Duodenal mucosa (tissue), 2 donors: Measurements from ENCODE around the gene TP73.

Experiments used
- H3K27ac ChIP-seq: one replicate; pipeline ENCODE4 v1.7.0; 2013; ENCODE audit warnings: low read depth, low read length
- H3K27me3 ChIP-seq, 2 donors: one replicate each; pipeline ENCODE4 v1.7.0; 2013; ENCODE audit warnings: low read length in 2 of 2, control low read depth in 1 of 2; ENCODE audit not compliant: insufficient read depth in 2 of 2, control insufficient read depth in 1 of 2
- H3K36me3 ChIP-seq, 2 donors: one replicate each; pipeline ENCODE4 v1.7.0; 2013; ENCODE audit warnings: low read length in 2 of 2, control low read depth in 1 of 2; ENCODE audit not compliant: insufficient read depth in 2 of 2, control insufficient read depth in 1 of 2
- H3K4me1 ChIP-seq, 2 donors: one replicate each; pipeline ENCODE4 v1.7.0; 2013; ENCODE audit warnings: low read length in 2 of 2, control low read depth in 1 of 2; ENCODE audit not compliant: insufficient read depth in 2 of 2, control insufficient read depth in 1 of 2
- H3K4me3 ChIP-seq, 2 donors: one replicate each; pipeline ENCODE4 v1.7.0; 2013; ENCODE audit warnings: low read length in 2 of 2, low read depth in 1 of 2
- H3K9ac ChIP-seq, 2 donors: one replicate each; pipeline ENCODE4 v1.7.0; 2013; ENCODE audit warnings: low read length in 2 of 2, low read depth in 1 of 2
- H3K9me3 ChIP-seq, 2 donors: one replicate each; pipeline ENCODE4 v1.7.0; 2013; ENCODE audit warnings: low read length in 2 of 2, control low read depth in 1 of 2; ENCODE audit not compliant: control insufficient read depth in 1 of 2

Gene TP73

DNA sequence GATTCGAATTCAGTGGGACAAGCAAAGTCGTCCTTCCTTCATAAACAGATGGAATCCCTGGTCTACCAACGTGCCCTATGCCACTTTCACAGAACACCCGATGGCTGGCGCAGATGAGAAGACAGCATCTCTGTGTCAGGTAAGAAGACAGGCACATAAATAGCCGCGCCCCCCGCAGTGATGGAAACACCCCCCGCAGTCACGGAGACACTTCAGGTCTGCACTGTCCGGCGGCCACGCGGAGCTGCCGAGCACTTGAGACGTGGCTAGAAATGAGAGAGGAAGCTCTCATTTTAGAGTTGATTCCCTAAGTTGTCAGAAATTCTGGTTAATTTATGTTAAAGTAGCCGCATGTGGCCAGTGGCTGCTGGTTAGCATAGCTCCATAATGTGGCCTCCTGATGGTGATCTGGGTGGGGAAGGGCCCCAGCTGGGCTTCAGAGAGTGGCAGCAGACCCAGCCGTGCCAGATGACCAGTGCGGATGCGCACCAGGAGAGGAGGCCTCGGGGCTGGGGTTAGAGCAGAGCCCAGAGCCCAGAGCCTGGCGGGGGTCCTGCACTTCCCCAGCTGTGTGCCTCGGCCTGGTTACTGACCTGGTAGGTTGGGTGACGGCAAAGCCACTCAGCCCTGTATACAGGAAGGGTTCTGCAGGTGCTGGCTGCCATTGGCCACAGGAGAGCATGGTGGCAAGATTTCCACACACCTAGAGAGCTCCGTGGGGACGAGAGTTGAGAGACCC is 24.6 kb upstream of the TP73 start:
- H3K27ac ChIP-seq: no peak overlapping the region
- peaks cover 36 to 52% of the 10 kb centered on the region in 2 donors for H3K36me3 ChIP-seq
- H3K9ac ChIP-seq: no peak overlapping the region
- H3K4me3 ChIP-seq: no peak overlapping the region
- H3K9me3 ChIP-seq: no peaks in the 10 kb centered on the region
- peaks cover 21 to 23% of the 10 kb centered on the region in 2 donors for H3K4me1 ChIP-seq
- no peaks in the 10 kb centered on the region for H3K27me3 ChIP-seq

GRCh38 chr1:3628445-3628844 is 23.9 kb upstream of the TP73 start:
- H3K4me3 ChIP-seq: no peak overlapping the region
- H3K4me1 ChIP-seq: peaks cover 16 to 17% of the 10 kb centered on the region in 2 donors
- no peaks in the 10 kb centered on the region for H3K27me3 ChIP-seq
- peaks cover 37 to 58% of the 10 kb centered on the region in 2 donors for H3K36me3 ChIP-seq
- H3K9ac ChIP-seq: no peak overlapping the region
- no peak overlapping the region for H3K27ac ChIP-seq
- H3K9me3 ChIP-seq: no peaks in the 10 kb centered on the region

- no peak overlapping the region for H3K4me3 ChIP-seq
- H3K9ac ChIP-seq: no peak overlapping the region
- H3K27ac ChIP-seq: no peak overlapping the region
- H3K4me1 ChIP-seq: peaks cover 10% of the 10 kb centered on the region in 2 donors
- H3K36me3 ChIP-seq: peaks cover 43 to 70% of the 10 kb centered on the region in 2 donors
- no peaks in the 10 kb centered on the region for H3K9me3 ChIP-seq
- H3K27me3 ChIP-seq: no peaks in the 10 kb centered on the region
Observed at GRCh38 chr1:3629561-3630160, 22.7 kb upstream of the TP73 start.

GRCh38 chr1:3630161-3630611 is 22.1 kb upstream of the TP73 start:
- Histone ChIP-seq H3K4me1 (peaks cover 10% of the 10 kb centered on the region in 2 donors), H3K9ac (no peak overlapping the region)

GRCh38 chr1:3630914-3631313 is 21.4 kb upstream of the TP73 start:
- peaks cover 49 to 82% of the 10 kb centered on the region in 2 donors for H3K36me3 ChIP-seq

More at GRCh38 chr1:3630161-3630611, 22.1 kb upstream of the TP73 start:
- Histone ChIP-seq H3K36me3 (peaks cover 48 to 75% of the 10 kb centered on the region in 2 donors), H3K27me3 (no peaks in the 10 kb centered on the region), H3K27ac (no peak overlapping the region), H3K9me3 (no peaks in the 10 kb centered on the region), H3K4me3 (no peak overlapping the region)

DNA sequence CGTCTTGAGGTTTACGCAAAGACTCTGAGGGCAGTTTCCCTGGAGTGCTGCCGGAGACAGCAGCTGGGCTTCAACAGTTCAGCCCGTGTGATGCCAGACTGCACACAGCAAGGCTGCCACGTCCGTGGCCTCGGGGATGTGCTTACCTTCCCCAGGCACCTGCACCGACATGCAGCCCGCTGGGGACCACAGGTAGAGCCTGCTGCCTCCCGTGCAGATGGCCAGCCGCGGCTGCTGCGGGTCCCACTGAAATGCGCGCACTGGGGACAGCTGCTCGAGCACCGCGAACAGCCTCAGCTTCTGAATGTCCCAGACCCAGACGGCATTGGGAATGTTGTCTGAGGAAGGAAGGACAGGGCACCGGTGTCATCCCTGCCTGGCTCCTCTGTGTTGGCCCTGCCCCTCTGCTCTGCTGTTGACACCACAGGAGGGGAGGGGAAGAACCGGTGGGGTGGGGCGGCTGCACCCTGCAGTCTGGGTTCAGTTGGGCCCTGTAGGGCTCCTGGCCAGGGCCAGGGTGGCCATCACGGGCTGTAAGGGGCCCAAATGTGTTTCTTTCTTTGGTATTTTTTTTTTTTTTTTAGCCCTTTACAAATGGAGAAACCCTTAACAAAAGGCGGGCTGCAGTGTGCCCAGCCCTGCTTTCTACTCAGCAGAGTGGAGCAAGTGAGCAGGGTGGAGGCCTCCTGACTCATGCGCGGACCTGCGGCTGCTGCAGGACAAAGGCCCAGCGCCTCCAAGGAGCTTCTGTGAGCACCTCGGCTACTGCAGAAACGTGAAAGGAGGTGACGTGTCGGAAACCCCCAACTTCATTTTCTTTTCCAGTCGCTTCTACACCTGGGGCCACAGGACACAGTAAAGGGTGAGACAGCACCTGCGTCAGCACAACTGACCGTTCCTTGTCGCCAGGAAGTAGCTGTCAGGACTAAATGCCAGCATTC is 20.7 kb upstream of the TP73 start:
- H3K4me3 ChIP-seq: no peak overlapping the region
- no peaks in the 10 kb centered on the region for H3K4me1 ChIP-seq
- no peaks in the 10 kb centered on the region for H3K27me3 ChIP-seq
- no peaks in the 10 kb centered on the region for H3K9me3 ChIP-seq
- peaks cover 49 to 88% of the 10 kb centered on the region in 2 donors for H3K36me3 ChIP-seq
- H3K27ac ChIP-seq: no peak overlapping the region
- H3K9ac ChIP-seq: no peak overlapping the region

More at GRCh38 chr1:3630914-3631313, 21.4 kb upstream of the TP73 start:
- no peak overlapping the region for H3K9ac ChIP-seq
- H3K27ac ChIP-seq: no peak overlapping the region
- H3K4me1 ChIP-seq: peaks cover 3 to 6% of the 10 kb centered on the region in 2 donors
- H3K27me3 ChIP-seq: no peaks in the 10 kb centered on the region
- no peaks in the 10 kb centered on the region for H3K9me3 ChIP-seq
- no peak overlapping the region for H3K4me3 ChIP-seq

GRCh38 chr1:3632298-3632697 is 20.0 kb upstream of the TP73 start:
- no peaks in the 10 kb centered on the region for H3K27me3 ChIP-seq
- H3K4me3 ChIP-seq: no peak overlapping the region
- no peaks in the 10 kb centered on the region for H3K9me3 ChIP-seq
- H3K27ac ChIP-seq: no peak overlapping the region
- no peaks in the 10 kb centered on the region for H3K4me1 ChIP-seq
- H3K36me3 ChIP-seq: peaks cover 49 to 94% of the 10 kb centered on the region in 2 donors
- H3K9ac ChIP-seq: no peak overlapping the region

- Histone ChIP-seq H3K4me3 (no peak overlapping the region), H3K36me3 (peaks cover 47 to 94% of the 10 kb centered on the region in 2 donors), H3K4me1 (no peaks in the 10 kb centered on the region), H3K27me3 (no peaks in the 10 kb centered on the region), H3K27ac (no peak overlapping the region), H3K9me3 (no peaks in the 10 kb centered on the region), H3K9ac (no peak overlapping the region)
Observed at GRCh38 chr1:3632716-3633343, 19.5 kb upstream of the TP73 start.

GRCh38 chr1:3633344-3634058 is 18.8 kb upstream of the TP73 start:
- Histone ChIP-seq H3K9ac (no peak overlapping the region), H3K27ac (no peak overlapping the region), H3K9me3 (no peaks in the 10 kb centered on the region), H3K4me1 (no peaks in the 10 kb centered on the region), H3K4me3 (no peak overlapping the region), H3K36me3 (peaks cover 43 to 94% of the 10 kb centered on the region in 2 donors), H3K27me3 (no peaks in the 10 kb centered on the region)
